NB4 (cell line): ENCODE results near the gene SERPINH1.
A peak's percentile ranks its signal among the peaks of the same experiment; 100 is the strongest.

ENCODE experiments used
- DNase-seq: peaks from one replicate; pipeline ENCODE4 v3.0.0; 2010; ENCODE audit warnings: low read depth
- H3K4me3 ChIP-seq: one replicate; pipeline ENCODE4 v1.5.1; 2011; ENCODE audit warnings: mild to moderate bottlenecking, low read depth, low read length, moderate library complexity
- CTCF ChIP-seq: IDR thresholded peaks from one replicate; pipeline ENCODE4 v1.5.1; 2012; ENCODE audit warnings: low read depth, low read length
- MAX ChIP-seq: IDR thresholded peaks from 2 replicates; pipeline ENCODE4 v1.6.1; 2011; ENCODE audit warnings: low read depth, low read length
- MYC ChIP-seq: IDR thresholded peaks from 2 replicates; pipeline ENCODE4 v1.6.1; 2011; ENCODE audit warnings: low read depth, low read length
- POLR2A ChIP-seq: IDR thresholded peaks from 2 replicates; pipeline ENCODE4 v1.6.1; 2011; ENCODE audit warnings: mild to moderate bottlenecking; ENCODE audit not compliant: insufficient read length; ENCODE audit errors: extremely low read depth

The SERPINH1 gene

GRCh38 chr11:75530577-75530976, 31.5 kb upstream of the SERPINH1 start:
- TF ChIP-seq CTCF: no peak
- TF ChIP-seq POLR2A: no peak
- no peak for TF ChIP-seq MYC
- TF ChIP-seq MAX: no peak
- DNase-seq: no peak
- H3K4me3 ChIP-seq: no peak overlapping the region

GRCh38 chr11:75531325-75531724, 30.7 kb upstream of the SERPINH1 start:
- H3K4me3 ChIP-seq: no peak overlapping the region
- no peak for DNase-seq
- TF ChIP-seq CTCF: no peak
- TF ChIP-seq MYC: no peak
- no peak for TF ChIP-seq POLR2A
- TF ChIP-seq MAX: no peak

GRCh38 chr11:75532200-75533048, 29.6 kb upstream of the SERPINH1 start:
- no peak overlapping the region for H3K4me3 ChIP-seq
- DNase-seq: peak; percentile 83
- TF ChIP-seq POLR2A (no peak), CTCF (peak; percentile 85), MYC (no peak), MAX (no peak)

- TF ChIP-seq MAX: no peak
- no peak for TF ChIP-seq POLR2A
- no peak for TF ChIP-seq CTCF
- no peak for TF ChIP-seq MYC
- no peak overlapping the region for H3K4me3 ChIP-seq
- no peak for DNase-seq
These were observed 28.2 kb upstream of the SERPINH1 start for GRCh38 chr11:75533896-75534258.

- H3K4me3 ChIP-seq: no peak overlapping the region
- no peak for DNase-seq
- TF ChIP-seq POLR2A (no peak), CTCF (no peak), MAX (no peak), MYC (no peak)
These were observed 27.6 kb upstream of the SERPINH1 start for GRCh38 chr11:75534259-75535069.
